CD4-positive, alpha-beta T cell treated with Interleukin-12 subunit alpha and Interleukin-12 subunit beta, for 1 hour (primary cell): ENCODE results near the gene GAA.
A peak's percentile ranks its signal among the peaks of the same experiment; 100 is the strongest.

Source experiments
- DNase-seq: peaks from one replicate; pipeline ENCODE4 v3.0.0-alpha.2; 2020

Gene GAA

DNA sequence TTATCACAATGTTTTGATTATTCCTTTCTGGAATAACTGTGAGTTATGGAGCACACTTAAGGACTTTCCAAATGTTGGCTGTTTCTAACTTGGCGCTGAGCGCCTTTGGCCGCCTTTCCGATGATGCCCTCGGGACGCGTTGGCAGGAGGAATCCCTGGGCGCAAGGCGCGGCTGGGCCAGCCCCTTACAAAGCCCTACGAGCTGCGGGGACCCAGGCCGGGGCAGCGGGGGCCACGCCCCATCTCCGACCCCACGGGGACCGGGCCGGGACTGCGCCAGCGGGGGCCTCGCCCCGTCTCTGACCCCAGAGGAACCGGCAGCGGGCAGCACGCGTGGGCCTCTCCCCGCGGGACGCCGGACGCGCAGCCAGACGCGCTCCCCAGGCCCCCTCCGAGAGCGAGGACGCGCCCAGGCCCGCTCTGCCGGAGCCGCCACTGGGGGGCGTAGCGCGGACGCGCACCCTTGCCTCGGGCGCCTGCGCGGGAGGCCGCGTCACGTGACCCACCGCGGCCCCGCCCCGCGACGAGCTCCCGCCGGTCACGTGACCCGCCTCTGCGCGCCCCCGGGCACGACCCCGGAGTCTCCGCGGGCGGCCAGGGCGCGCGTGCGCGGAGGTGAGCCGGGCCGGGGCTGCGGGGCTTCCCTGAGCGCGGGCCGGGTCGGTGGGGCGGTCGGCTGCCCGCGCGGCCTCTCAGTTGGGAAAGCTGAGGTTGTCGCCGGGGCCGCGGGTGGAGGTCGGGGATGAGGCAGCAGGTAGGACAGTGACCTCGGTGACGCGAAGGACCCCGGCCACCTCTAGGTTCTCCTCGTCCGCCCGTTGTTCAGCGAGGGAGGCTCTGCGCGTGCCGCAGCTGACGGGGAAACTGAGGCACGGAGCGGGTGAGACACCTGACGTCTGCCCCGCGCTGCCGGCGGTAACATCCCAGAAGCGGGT lies at the start of gene GAA:
GAA (plus strand) TSS at position 571 of the 935 bp plus-strand sequence. CDS start 3,006 bp downstream, outside the sequence.
- peak; percentile 92 for DNase-seq

DNA sequence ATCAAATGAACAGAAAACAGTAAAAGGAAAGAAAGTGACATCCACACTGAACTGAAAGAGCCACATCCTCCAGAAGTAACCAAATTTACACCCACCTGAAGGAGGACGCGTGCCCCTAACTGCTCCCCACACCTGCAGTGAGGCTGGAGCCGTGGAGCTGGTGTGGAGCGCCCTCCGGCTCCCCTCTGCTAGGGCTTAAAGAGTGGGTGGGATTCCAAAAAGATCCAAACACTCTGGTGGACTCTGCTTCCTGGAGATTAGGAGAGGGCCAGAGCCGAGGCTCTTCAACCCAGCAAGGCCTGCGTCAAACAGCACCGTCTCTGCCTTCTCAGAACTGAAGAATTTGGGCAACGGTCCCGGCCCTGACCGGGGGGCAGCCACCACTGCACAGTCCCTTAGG lies 49.7 kb upstream of the GAA start:
- no peak for DNase-seq

- no peak for DNase-seq
These were observed 48.3 kb upstream of the GAA start for GRCh38 chr17:80053102-80053501.

DNA sequence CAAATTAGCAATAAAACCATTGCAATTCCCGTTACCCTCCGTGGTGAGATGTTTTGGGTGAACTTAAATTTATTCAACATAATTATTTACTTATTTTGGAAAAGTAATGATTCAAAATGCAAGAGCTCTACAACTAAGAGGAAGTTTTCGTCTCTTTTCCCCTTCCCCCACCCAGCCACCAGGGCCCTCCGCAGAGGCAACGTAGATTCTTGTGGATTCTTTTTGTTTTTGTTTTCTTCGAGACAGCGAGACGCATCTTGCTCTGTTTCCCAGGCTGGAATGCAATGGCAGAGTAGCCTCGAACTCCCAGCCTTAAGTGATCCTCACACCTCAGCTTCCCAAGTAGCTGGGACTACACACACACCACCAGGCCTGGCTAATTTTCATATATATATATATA lies 45.8 kb upstream of the GAA start:
- no peak for DNase-seq

DNA sequence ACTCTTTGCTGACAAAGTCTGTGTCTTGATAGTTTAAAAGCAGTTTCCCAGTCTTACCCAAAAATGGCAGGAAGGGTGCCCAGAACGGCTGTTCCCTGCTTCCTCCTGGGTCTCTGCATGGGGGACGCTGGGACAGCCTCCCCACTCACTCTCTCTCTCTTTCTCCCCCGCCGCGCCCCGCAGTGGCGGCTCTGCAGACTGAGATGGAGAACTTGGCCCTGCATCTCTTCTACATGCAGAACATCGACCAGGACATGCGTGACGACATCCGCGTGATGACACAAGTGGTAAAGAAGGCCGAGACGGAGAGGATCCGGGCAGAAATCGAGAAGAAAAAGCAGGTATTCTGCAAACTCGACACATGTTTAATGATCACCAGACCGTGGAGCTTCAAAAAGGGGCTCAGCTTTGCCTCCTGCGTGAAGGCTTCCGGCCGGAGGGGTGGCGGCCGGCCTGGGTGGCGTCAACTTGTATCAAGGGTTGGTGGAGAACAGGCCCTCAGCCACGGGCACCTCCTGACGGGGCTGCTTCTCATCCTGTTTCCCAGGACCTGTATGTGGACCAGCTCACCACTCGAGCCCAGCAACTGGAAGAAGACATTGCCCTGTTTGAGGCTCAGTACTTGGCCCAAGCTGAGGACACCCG lies 42.9 kb upstream of the GAA start:
- no peak for DNase-seq

DNA sequence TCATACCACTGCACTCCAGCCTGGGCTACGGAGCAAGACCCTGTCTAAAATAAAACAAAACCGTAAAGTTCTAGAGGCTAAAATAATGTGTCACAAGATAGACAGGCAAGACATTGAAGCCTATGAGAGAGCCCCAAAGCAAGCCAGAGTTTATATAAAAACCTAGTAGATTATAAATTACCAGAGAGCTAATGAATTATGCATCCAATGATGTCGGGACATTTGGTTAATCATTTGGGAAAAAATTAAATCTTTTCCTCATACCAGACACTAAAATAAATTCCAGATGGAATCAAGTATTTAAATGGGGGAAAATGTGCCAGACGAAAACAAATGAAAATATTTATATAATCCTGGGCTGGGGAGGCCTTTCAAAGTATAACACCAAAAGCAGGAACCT lies 40.7 kb upstream of the GAA start:
- no peak for DNase-seq

GRCh38 chr17:80061421-80061820 lies 40.0 kb upstream of the GAA start:
- no peak for DNase-seq

DNA sequence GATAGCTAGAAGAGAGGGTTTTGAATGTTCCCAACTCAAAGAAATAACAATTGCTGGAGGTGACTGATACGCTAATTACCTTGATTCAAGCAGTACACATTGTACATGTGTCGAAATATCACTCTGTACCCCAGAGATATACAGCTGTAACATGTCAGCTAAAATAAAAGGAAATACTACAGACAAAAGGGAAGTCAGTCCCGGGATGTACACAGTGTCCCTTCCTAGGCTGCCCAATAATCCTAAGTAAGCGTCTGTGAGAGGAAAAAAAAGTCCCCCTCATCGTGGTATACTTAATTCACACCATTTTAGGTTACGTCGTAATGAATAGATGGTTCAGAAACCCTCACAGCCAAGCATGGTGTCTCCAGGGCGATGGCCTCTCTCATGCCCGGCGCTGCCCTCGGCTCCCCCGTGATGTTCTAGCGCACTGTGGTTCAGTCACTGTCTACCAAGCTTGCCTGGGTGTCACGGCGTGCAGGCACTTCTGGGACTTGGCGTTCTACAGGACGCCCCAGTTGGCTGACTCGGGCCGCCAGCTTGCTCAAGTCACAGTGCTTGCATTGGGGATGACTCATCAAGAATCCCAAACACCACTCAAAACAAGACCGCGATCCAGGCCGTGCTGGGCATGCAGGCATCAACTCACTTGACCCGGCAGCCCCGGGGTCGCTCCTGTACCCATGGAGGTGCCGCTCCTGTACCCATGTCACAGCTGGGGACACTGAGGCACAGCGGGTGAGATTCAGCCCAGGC lies 37.4 kb upstream of the GAA start:
- no peak for DNase-seq

GRCh38 chr17:80064696-80065095 lies 36.7 kb upstream of the GAA start:
- no peak for DNase-seq

DNA sequence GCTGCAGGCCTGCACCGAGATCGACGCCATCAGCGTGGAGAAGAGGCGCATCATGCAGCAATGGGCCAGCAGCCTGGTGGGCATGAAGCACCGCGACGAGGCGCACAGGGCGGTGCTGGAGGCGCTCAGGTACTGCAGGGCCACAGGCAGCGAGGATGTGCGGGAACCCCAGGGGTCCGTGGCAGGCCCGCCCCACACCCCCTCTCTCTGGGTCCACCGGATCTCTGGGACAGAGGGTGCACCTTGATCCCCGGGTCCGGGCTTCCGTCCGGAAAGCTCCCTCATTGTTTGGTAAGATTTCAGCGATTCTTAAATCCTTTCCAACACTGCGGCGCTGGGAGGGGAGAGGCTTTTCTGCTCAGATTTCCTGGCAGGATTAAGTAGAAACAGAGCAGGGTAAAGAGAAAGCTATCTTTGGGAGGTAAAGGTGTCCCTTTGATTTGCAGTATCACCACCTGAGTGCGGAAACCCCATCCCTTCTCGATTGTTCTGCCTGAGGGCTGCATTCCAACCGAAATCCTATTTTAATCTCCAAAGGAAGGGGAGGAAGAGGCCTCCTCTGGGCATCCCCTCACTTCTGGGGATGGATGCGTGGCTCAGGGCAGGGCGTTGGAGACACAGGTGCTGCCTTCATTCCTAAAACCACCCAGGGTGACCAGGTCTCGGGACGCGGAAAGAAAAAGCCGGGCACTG lies 35.8 kb upstream of the GAA start:
- no peak for DNase-seq

DNA sequence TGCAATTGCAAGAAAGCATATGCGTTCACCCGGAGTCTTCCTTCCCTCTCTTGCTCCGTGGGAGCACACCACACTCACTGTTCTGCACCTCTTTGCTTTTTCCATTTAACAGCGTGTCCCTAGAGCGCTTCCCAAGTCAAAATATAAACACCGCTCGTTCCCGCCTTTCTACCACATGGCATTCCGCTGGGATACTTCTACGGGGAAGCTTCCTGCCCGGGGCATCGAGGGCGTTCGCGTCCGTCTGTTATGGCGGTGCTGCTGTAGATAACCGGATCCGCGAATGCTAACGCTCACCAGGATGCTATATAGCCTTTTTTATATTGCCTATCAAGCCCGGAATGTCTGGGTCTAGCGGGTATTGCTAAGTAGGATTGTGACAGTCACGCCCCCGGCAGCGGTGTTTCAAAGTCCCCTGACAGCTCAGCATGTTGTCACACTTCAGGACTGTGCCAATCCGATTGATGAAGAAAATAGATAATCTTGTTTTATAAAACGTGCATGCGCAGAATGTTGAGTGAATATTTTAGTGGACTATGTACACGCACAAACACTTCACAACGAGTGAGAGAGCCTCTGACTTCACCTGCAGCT lies 33.9 kb upstream of the GAA start:
- no peak for DNase-seq

- DNase-seq = no peak
These were observed 32.8 kb upstream of the GAA start for GRCh38 chr17:80068301-80069222.

GRCh38 chr17:80070375-80071115 lies 30.8 kb upstream of the GAA start:
- no peak for DNase-seq

- DNase-seq = no peak
These were observed 30.1 kb upstream of the GAA start for GRCh38 chr17:80071116-80071841.

- DNase-seq = no peak
These were observed 29.0 kb upstream of the GAA start for GRCh38 chr17:80072410-80072809.

DNA sequence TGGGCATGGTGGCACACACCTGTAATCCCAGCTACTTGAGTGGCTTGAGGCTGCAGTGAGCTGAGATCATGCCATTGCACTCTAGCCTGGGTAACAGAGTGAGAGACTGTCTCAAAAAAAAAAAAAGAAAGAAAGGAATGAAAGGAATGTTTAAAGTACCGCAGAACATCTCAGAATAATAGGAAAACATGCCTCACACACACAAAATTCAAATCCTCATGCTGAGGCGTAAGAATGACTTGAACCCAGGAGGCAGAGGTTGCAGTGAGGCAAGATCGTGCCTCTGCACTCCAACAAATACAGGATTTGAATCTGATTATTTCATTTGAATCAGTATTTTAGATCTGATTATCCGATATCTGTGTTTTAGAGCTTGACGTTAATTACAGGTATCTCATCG lies 21.3 kb upstream of the GAA start:
- DNase-seq = no peak

- no peak for DNase-seq
These were observed 19.8 kb upstream of the GAA start for GRCh38 chr17:80081596-80081995.

GRCh38 chr17:80082403-80083135 lies 18.8 kb upstream of the GAA start:
- peak; percentile 67 for DNase-seq

- no peak for DNase-seq
These were observed 18.2 kb upstream of the GAA start for GRCh38 chr17:80083136-80083661.
